ENCODE measurements around the gene ACTL6B. TPM values are rescaled to one million over a fixed set of nuclear protein-coding genes. Genes with fewer than 3 reads are reported as not detected.

Gene ACTL6B
- total RNA-seq, 1 donor from 2014 or later: not detected

DNA sequence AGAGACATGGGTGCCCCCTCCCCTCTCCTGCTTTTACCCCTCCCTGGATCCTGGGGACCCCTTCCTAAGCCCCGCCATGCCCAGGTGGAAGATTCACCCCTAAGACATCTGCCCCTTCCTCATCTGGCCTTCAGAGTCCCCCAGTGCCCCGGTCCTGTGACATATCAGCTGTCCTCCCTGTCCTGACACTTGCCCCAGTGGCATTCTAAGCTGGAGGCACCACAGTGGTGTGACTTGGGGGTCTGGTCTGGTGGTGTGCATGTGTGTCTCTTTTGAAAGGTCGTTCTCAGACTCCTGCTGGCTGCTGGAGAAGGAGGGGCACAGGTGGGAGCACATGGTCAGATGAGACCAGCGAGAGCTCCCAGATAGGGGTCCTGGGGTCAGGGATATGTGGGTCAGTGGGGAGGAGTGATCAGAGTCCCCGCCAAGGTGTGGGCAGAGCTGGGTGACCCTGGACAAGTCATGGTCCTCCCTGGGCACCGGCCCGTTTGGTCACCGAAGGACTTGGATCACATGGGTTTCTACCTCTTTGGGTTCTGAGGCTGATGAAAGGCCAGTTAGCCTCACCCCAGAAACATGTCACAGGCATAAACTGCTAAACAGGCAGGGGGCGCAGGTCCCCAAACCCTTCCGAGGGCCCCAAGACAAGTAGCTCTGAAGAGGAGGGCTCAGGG is 14.3 kb downstream of the ACTL6B start:
- Mint-ChIP-seq H3K27me3 (ENCODE audit: low read depth) (peaks cover 24% of the 10 kb centered on the region), H3K27ac (ENCODE audit: unreplicated experiment) (no peak overlapping the region), H3K4me1 (ENCODE audit: low read depth) (no peaks in the 10 kb centered on the region), H3K36me3 (ENCODE audit: low read depth) (no peaks in the 10 kb centered on the region), H3K9me3 (ENCODE audit: low read depth) (no peaks in the 10 kb centered on the region), H3K4me3 (ENCODE audit: unreplicated experiment) (no peak overlapping the region)
- no peak for TF ChIP-seq CTCF (IDR thresholded peaks at IDR 0.05)
- no peak for DNase-seq (ENCODE audit: low spot score)

GRCh38 chr7:100641463-100641859 is 14.8 kb downstream of the ACTL6B start, which contains the start of gene TFR2:
Gene TFR2, minus strand, starts transcription at chr7:100641552. Its CDS starts 43 bp downstream, at chr7:100641509.
- Mint-ChIP-seq H3K27ac (ENCODE audit: unreplicated experiment) (no peak within 1 kb of the TSS), H3K4me3 (ENCODE audit: unreplicated experiment) (no peak within 1 kb of the TSS), H3K36me3 (ENCODE audit: low read depth) (no peaks in the 10 kb centered on the region), H3K4me1 (ENCODE audit: low read depth) (no peaks in the 10 kb centered on the region), H3K9me3 (ENCODE audit: low read depth) (no peaks in the 10 kb centered on the region), H3K27me3 (ENCODE audit: low read depth) (peaks cover 21% of the 10 kb centered on the region)
- TF ChIP-seq CTCF (IDR thresholded peaks at IDR 0.05): no peak
- DNase-seq (ENCODE audit: low spot score): no peak

DNA sequence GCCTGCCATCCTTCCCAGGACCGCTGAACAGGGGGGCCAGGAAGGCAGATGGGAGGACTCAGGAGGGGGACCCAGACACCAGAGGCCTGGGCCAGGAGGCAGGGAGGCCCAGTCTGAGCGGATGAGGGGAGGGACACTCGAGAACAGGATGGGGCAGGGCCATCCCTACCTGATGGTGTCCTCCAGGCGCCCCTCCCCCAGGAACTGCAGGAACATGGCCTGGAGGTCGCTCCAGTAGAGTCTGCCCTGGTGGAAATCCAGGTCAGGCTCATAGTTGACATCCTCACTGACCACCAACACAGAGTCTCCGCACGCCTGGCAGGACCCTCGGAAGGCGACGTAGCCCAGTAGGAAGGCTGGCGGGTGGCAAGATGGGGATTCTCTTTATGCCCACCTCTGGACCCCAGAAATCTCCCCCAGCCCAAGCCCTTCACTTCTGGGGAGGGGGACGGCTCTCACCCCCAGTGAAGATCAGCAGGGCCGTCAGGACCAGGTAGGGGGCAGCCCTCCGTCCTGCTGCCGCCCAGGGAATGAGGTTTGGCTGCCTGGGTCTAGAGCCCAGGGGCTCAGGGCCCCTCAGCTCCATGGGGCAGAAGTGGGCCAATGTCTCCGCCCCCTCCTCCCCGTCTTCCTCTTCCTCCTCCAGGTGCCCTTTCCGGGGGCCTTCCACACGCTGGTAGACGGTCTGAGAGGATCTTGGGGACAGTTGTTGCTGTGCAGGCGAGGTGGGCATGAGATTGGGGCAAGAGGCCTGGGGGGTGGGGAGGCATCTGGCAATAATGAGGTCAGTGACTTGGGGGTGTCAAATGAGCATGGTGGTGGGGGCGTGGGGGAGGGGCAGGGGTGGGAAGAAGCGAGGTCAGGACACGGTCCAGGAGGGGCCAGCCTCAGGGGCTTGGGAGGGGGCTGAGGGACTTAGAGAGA is 15.5 kb downstream of the ACTL6B start:
- Mint-ChIP-seq H3K9me3 (ENCODE audit: low read depth) (no peaks in the 10 kb centered on the region), H3K4me1 (ENCODE audit: low read depth) (no peaks in the 10 kb centered on the region), H3K36me3 (ENCODE audit: low read depth) (no peaks in the 10 kb centered on the region), H3K27me3 (ENCODE audit: low read depth) (peaks cover 16% of the 10 kb centered on the region), H3K27ac (ENCODE audit: unreplicated experiment) (no peak overlapping the region), H3K4me3 (ENCODE audit: unreplicated experiment) (no peak overlapping the region)
- TF ChIP-seq CTCF (IDR thresholded peaks at IDR 0.05): no peak
- no peak for DNase-seq (ENCODE audit: low spot score)

DNA sequence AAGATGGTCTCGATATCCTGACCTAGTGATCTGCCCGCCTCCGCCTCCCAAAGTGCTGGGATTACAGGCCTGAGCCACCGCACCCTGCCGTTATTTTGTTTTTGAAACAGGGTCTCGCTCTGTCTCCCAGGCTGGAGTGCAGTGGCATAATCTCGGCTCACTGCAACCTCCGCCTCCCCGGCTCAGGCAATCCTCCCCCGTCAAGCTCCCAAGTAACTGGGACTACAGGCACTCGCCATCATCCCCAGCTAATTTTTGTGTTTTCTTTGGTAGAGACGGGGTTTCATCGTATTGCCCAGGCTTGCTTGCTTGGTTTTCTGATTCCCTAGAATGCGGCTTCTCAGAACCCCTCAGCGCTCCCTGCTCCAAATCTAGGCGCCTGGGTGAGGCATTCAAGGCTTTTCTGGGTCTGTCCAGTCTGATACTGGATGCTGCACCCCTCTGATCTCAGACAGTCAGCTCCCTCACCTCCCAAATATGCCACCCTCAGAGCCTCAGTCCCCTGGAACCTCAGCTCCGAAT is 16.2 kb downstream of the ACTL6B start:
- no peaks in the 10 kb centered on the region for H3K4me1 Mint-ChIP-seq (ENCODE audit: low read depth)
- H3K9me3 Mint-ChIP-seq (ENCODE audit: low read depth): no peaks in the 10 kb centered on the region
- H3K27ac Mint-ChIP-seq (ENCODE audit: unreplicated experiment): no peak overlapping the region
- no peaks in the 10 kb centered on the region for H3K36me3 Mint-ChIP-seq (ENCODE audit: low read depth)
- TF ChIP-seq CTCF (IDR thresholded peaks at IDR 0.05): no peak
- peaks cover 9% of the 10 kb centered on the region for H3K27me3 Mint-ChIP-seq (ENCODE audit: low read depth)
- H3K4me3 Mint-ChIP-seq (ENCODE audit: unreplicated experiment): no peak overlapping the region
- no peak for DNase-seq (ENCODE audit: low spot score)
